HG02798 (cell line): Measurements from ENCODE around the gene OPCML.

Experiments used
- ATAC-seq: cut with Tn5 transposase; IDR thresholded peaks from one replicate; pipeline ENCODE4 v1.9.1; 2021; ENCODE audit warnings: mild to moderate bottlenecking; ENCODE audit not compliant: unreplicated experiment, poor library complexity

OPCML gene

DNA sequence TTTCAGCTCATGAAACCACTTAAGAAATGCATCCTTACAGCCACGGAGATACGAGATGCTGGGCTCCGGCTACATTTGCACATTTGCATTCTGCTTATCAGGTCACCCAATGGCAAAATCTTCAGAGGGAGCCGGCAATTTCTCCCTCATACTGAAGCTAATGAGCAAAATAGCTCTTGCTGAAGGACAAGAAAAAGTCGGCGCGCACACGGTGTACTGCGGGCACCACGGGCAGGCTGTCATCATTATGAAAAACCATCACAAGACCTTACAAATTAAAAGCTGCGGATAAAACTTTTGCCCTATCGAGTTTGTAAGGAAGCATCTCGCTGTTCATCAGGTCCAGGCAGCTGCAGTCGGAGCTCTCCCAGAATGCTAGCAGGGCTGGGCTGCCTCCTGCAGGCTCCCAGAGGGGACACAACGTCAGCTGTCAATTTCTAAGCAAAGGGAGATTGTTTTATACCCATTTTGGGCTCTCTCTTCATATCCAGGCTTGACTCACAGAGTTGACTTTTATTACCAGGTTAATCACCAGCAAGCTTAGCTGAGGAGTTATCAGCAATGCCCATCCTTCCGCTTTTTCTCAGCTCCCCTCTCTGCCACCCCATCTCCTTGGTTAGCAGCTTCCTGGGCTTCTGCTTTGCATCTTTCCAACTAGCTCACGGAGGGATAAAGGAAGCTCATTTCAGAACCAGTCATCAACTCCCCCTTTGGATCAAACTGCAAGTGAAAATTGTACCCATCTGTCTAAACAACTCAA lies 375.1 kb downstream of the OPCML start:
- no peak for ATAC-seq

DNA sequence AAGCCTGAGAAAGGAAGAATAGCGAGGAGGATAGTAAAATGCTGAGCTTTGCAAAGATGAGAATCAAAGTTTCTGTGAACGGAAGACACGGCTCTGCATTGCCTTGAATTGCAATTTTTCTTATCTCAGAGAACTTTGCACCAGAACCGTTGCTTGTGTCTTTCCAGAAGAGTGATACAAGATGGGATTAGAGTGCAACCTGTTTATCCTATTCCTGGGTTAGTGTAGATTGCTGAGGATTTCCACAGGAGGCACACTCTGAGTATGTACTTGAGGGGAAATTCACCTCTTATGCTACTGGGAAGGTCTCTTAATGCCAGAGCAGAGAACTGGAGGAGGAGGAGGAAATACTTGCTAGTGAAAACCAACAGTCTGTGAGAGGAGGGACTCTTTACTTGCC lies 377.5 kb downstream of the OPCML start:
- no peak for ATAC-seq

DNA sequence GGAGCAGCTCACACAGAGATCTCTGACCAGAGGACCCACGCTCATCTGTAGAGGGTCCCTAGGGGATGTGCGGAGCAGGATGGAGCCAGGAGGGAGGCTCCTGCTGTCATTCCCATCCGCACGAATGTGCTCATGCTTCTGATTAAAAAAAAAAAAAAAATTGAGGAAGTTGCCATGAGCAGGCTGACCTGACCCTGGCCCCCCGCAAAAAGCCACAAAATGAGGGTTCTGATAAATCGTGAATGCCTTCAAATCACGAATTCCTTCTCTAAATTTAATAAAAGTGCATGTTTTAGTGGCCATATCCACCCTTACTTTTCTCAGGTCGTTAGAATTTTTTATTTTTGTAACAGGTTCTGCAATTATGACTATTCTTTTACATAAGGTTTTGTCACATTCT lies 378.2 kb downstream of the OPCML start:
- no peak for ATAC-seq

- no peak for ATAC-seq
Measured at GRCh38 chr11:133153031-133153430, 379.3 kb downstream of the OPCML start.

GRCh38 chr11:133149698-133150097 lies 382.6 kb downstream of the OPCML start:
- ATAC-seq: no peak

DNA sequence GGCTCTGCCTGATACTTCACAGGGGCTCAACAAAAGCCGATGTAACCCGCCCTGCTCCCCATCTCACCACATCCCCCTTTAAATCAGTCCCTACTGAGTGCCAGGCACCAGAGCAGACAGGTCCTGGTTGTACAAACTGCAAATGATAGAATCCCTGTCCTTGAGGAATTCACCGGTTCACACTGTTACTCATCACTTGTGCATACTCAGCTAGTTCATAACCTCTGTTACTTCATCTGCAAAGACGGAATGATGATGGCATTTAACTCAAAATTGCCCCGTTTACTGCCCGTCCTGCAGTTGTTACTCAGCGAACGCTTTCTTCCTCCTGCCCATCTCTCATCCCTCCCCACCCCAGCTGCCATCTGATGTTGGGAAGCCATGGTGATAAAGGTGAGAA lies 384.7 kb downstream of the OPCML start:
- no peak for ATAC-seq

- no peak for ATAC-seq
Measured at GRCh38 chr11:133146697-133147306, 385.5 kb downstream of the OPCML start.

GRCh38 chr11:133137939-133138338 lies 394.4 kb downstream of the OPCML start:
- no peak for ATAC-seq

DNA sequence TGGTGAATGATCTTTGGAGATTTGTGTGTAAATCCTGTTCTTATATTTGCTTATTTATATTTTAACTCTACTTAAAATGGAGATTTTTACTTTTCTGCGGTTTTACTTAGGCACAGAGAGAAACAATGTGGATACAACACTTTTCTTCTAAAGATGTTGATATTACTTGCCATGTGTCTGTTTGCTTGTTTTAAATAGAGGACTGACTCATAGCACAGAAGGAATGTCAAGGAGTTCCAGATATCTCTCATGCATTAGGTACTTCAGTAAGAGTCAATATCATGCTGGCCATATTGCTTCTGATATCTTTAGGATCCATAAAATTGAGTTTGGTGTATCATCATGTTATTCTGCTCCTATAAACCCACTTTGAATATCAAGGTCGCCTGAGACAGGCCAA lies 395.0 kb downstream of the OPCML start:
- ATAC-seq: no peak

DNA sequence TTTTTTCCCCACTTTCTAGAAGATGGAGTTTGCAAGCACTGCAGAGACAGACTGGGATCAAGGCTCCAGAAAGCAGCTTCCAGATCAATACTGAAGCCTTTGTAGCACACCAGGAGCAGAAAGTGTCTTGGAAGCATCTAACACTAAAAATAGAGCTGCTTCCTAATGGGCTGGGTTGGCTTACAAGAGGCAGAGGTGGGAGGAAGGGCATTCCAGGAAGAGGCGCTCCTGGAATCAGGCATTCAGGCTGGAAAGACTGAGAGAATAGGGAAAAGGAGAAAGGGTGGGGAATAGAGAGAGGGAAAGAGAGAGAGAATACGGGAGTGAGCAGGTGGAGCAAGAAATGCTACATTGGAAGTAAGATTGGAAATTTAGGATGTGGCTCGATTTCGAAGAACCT lies 395.9 kb downstream of the OPCML start:
- no peak for ATAC-seq

DNA sequence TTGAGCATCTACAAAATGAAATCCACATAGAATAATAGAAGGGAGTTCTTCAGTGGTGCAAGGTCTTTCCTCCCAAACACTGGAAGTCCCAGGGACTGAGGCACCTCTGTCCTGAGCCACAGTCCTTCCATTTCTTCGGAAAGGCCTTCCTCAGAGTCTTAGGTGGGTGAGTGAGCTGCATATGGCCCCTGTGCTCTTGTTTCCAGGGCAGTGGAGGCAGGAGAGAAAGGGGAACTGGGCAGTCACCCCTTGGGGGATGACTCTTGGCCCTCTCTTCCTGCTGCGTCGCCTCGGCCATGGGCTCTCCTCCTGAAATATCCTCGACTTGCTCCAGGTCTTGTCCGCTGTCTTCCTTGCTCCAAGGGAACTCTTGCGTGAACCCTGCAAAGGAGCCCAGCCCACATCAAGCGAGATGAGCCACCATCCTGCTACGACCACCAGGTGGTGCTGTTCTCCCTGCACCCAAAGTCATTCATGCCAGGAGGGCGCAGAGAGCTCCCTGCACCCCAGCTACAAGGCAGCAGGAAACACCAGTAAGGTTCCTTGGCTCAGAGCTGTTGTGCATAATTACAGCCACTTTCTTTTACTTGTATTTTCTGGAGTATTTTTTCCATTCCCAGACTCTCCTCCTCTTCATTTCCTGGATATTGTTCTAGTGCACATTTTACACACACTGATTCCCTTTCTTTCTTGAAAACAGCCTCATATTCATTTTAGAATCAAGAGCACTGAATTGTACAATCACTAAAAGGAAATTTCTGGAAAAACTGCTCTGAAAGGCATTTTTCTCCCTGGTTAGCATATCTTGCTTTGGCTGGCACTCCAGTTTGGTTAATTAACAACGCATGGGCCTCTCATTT lies 397.8 kb downstream of the OPCML start:
- peak; percentile 94 for ATAC-seq

GRCh38 chr11:133133606-133134005 lies 398.7 kb downstream of the OPCML start:
- ATAC-seq: no peak

GRCh38 chr11:133133050-133133449 lies 399.3 kb downstream of the OPCML start:
- no peak for ATAC-seq

DNA sequence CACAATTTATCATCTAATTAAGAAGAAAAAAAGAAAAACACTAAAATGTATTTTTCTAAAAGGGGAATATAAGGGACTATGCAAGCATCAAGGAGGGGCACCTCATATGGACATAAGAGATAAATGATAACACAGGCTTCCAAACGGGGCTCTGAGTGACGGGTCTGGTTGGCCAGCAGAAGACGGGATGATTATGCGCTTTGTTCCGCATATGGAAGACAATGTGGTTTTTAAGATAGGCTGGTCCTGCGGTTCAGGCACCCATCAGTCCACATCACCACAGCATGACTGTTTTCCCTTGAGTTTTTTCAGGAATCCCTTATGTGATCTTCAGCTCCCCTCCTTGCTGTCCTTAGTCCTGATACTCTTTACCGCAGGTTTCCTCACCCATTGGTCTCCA lies 404.6 kb downstream of the OPCML start:
- ATAC-seq: no peak

- ATAC-seq: no peak
Measured at GRCh38 chr11:133123796-133124195, 408.5 kb downstream of the OPCML start.

GRCh38 chr11:133123366-133123765 lies 408.9 kb downstream of the OPCML start:
- no peak for ATAC-seq

- no peak for ATAC-seq
Measured at GRCh38 chr11:133122256-133122655, 410.0 kb downstream of the OPCML start.

DNA sequence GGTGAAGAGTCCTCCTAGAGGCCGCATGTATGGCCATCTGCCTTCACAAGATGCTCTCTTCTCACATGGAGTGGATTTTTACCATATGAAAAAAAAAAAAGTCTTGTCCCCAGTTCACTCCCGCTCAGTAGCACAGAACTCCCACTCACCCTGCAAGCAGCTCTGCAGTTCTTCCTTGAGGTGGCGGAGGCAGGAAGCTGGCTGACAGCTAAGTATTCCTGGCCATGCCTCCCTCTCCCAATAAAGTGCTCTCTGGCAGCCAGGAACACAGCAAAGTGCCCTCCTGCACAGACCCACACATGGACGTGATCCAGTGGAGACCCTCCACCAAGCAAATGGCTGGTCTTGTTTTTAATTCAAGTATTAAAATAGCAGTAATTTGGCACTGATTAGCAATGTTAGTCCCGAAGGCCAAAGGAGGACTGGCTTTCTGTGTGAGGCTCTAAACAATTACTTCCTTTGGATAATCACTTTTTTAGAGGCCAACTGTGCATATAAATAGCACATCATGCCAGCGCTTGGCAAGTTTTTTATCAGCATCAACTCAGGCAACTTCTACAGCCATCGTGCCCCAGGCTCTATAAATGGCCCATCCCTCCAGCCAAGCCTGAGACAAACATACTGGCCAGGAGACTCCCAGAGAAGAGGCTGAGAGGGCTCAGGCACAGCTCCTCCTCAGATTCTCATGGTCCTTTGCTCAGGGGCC lies 413.6 kb downstream of the OPCML start:
- ATAC-seq: no peak

DNA sequence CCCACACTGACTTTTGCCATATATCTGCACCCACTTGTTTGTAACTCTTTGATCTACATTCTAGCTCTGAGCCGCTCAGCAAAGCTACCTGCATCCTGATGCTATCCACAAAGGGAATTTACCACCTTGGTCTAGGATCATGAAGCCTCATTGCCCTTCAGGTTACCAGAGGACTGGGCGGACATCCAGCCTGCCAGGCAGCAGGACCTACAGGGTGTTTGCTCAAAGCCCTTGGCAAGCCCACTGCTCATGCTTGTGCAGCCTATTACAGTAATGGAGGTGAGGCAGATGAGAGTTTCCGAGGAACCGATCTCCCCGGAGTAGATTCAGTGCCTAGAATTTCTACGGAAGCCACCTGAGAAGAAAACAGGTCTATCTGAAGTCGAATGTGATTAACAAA lies 417.2 kb downstream of the OPCML start:
- no peak for ATAC-seq

DNA sequence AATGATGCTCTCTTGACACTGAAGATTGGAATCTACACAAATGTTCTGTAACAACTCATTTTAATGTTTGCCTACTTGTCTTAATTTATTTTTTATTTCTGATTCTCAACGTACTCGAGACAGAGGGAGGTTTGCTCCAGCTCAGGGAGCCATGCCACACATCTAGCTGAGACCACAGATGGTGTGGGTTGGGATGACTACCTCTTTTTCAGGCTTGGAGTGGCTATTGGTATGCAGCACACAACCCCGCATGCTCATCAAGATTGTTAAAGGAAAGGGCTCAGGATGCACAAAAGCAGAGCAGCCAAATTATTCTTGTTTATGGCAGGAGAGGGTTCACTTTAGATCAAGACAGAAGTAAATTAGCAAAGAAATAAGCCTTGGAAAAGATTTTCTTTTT lies 424.5 kb downstream of the OPCML start:
- ATAC-seq: no peak

DNA sequence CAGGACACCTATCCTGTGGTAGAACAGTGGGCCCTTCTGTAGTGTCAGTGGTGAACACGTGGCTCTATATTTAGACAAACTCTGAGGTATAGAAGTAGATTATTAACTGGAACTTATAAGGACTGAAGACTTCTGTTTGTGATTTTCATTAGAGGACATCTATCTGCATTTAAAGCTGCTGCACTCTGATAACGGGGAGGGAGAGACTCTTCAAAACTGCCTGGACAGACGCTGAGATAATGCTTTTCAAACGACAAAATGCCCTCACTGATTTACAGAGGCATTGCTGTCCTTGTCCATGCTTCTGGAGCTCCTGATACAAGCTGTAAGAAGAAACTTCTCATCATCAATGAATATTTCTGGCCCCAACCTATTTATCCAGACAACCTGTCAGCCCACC lies 425.2 kb downstream of the OPCML start:
- ATAC-seq: no peak
